ENCODE data around the gene RAB40B. TPM values are rescaled to one million over a fixed set of nuclear protein-coding genes. Genes with fewer than 3 reads are reported as not detected.
A peak's percentile ranks its signal among the peaks of the same experiment; 100 is the strongest.

RAB40B gene
- total RNA-seq, 1 experiment from 2014 or later: 22.1 TPM

DNA sequence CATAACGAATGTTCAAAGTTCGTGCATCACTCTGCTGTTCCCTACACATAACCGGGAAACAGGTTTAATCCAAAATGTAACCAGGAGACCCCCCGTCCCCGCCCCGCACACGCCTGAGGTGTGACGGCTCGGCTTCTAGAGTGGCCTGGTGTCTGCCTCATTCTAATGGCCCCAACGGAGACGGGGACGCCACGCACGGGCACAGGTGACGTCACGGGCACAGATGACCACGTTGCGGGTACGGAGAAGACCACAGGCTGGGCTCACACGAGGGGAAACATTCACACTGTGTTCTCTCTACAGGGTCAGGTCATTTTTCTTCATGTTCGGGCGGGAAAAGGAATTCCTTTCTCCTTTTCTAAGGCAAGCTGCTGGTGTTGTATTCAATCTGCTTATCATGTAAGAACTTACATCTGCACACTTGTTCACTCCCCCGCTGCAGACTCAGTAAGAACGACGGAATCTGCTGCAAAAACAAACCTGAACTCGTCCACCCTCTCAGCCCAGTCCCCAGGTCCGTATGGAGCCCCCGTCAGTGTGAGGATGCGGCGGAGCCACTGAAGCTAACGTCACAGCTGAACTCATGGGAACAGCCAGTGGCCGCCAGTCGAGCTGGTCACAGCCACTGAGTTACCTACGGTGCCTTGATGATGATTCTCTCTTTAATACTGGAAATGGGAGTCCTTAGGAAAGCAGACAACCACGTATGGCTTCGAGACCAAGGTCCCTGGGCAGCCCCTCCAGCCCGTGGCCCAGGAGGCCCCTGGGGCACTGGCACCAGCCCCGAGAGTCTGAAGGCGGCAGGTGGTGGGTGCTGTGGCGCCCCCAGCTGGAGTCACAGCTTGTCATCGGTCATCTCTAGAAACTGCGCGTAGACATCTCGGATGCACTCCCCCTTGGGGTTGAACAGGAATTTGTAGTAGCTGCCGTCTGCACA, 83.1 kb downstream of the RAB40B start:
- TF ChIP-seq CTCF (IDR thresholded peaks at IDR 0.05 in 2 of 3, conservative IDR thresholded peaks at IDR 0.05 in 1 of 3; ENCODE audit: borderline replicate concordance in 1 of 3, insufficient read depth in 1 of 3, low read depth in 2 of 3, low read length in 2 of 3) (peak; percentile 40 to 52 (median 52); a peak in 4 of 6 replicates), EZH2 (IDR thresholded peaks at IDR 0.05) (no peak)

DNA sequence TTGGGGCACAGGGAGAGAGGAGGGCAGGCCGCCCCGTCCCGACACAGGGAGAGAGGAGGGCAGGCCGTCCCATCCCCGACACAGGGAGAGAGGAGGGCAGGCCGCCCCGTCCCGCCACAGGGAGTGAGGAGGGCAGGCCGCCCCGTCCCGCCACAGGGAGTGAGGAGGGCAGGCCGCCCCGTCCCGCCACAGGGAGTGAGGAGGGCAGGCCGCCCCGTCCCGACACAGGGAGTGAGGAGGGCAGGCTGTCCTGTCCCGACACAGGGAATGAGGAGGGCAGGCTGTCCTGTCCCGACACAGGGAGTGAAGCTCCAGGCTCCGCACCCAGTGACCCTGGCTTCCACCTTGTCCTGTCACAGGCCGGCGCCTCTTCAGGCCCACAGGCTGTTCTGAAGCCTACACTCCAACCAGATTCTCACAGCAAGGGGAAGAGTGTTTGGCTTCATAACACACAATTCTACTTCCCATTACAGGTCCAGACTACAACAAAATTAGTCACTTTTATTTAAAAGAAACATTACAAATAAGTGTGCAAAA, 84.3 kb downstream of the RAB40B start:
- H3K4me2 ChIP-seq (ENCODE audit: low read length): no peak overlapping the region
- ATAC-seq: no peak

More for the DNA sequence above, 83.1 kb downstream of the RAB40B start:
- Histone ChIP-seq H4K20me1 (ENCODE audit: insufficient read depth) (no peaks in the 10 kb centered on the region), H3K9ac (ENCODE audit: low read length) (no peak overlapping the region), H3K4me2 (ENCODE audit: low read length) (no peak overlapping the region), H3K9me3 (ENCODE audit: control insufficient read depth in 1 of 2, insufficient read depth in 1 of 2, low read depth in 1 of 2, low read length in 2 of 2) (no peaks in the 10 kb centered on the region), H3K27me3 (ENCODE audit: insufficient read depth, low read length) (no peaks in the 10 kb centered on the region), H3K4me1 (ENCODE audit: control insufficient read depth in 1 of 2, insufficient read depth in 2 of 2, low read length in 2 of 2) (no peaks in the 10 kb centered on the region), H3K79me2 (ENCODE audit: insufficient read depth, low read length) (peaks cover 22% of the 10 kb centered on the region), H3K4me3 (replicated peaks in 1 of 2; ENCODE audit: low read depth in 1 of 2, low read length in 2 of 2) (no peak overlapping the region), H2AFZ (ENCODE audit: low read depth, low read length, poor library complexity, severe bottlenecking) (no peak overlapping the region), H3K9me2 (ENCODE audit: insufficient read depth) (no peaks in the 10 kb centered on the region), H3K27ac (ENCODE audit: low read depth, low read length) (no peak overlapping the region), H3K36me3 (ENCODE audit: control insufficient read depth in 1 of 2, insufficient read depth in 2 of 2, low read length in 2 of 2) (peaks cover 49 to 51% of the 10 kb centered on the region in 2 experiments)
- RAD21 ChIA-PET (ENCODE audit: low non-redundant PET in 1 of 2, low total read pairs in 2 of 2, uncharacterized antibody in 2 of 2, unreplicated experiment in 2 of 2): interaction anchor here (0.5 to 0.7 kb wide), 2 partner anchors 113 to 200 kb away, joined by 4 to 7 read pairs; no protein-coding TSS in a partner anchor
- intact Hi-C loops (cut with micrococcal nuclease): no loop called here
- TSS peak; percentile 45 for BruUV-seq (replicated peaks)
- ATAC-seq (peak; percentile 50; the same call in 1 of the 2 replicates), DNase-seq (ENCODE audit: low read depth, low spot score) (no peak)
- POLR2A ChIA-PET: no interaction called here
- CTCF ChIA-PET: no interaction called here

More for the DNA sequence above, 84.3 kb downstream of the RAB40B start:
- Histone ChIP-seq H3K36me3 (ENCODE audit: control insufficient read depth in 1 of 2, insufficient read depth in 2 of 2, low read length in 2 of 2) (peaks cover 43 to 48% of the 10 kb centered on the region in 2 experiments), H3K79me2 (ENCODE audit: insufficient read depth, low read length) (peaks cover 11% of the 10 kb centered on the region; the same call in 1 of the 2 replicates), H4K20me1 (ENCODE audit: insufficient read depth) (no peaks in the 10 kb centered on the region), H2AFZ (ENCODE audit: low read depth, low read length, poor library complexity, severe bottlenecking) (no peak overlapping the region), H3K9me2 (ENCODE audit: insufficient read depth) (no peaks in the 10 kb centered on the region), H3K4me3 (replicated peaks in 1 of 2; ENCODE audit: low read depth in 1 of 2, low read length in 2 of 2) (no peak overlapping the region), H3K9me3 (ENCODE audit: control insufficient read depth in 1 of 2, insufficient read depth in 1 of 2, low read depth in 1 of 2, low read length in 2 of 2) (no peaks in the 10 kb centered on the region), H3K9ac (ENCODE audit: low read length) (no peak overlapping the region), H3K4me1 (ENCODE audit: control insufficient read depth in 1 of 2, insufficient read depth in 2 of 2, low read length in 2 of 2) (no peaks in the 10 kb centered on the region), H3K27ac (ENCODE audit: low read depth, low read length) (no peak overlapping the region), H3K27me3 (ENCODE audit: insufficient read depth, low read length) (no peaks in the 10 kb centered on the region)
- ChIA-PET RAD21 (ENCODE audit: low non-redundant PET in 1 of 2, low total read pairs in 2 of 2, uncharacterized antibody in 2 of 2, unreplicated experiment in 2 of 2) (no interaction called here), CTCF (no interaction called here), POLR2A (no interaction called here)
- BruUV-seq (replicated peaks): no TSS peak
- intact Hi-C loops (cut with micrococcal nuclease): no loop called here
- TF ChIP-seq EZH2 (IDR thresholded peaks at IDR 0.05) (no peak), RAD21 (IDR thresholded peaks at IDR 0.05; ENCODE audit: low read depth) (no peak), JUND (IDR thresholded peaks at IDR 0.05) (no peak), SIN3A (IDR thresholded peaks at IDR 0.05; ENCODE audit: low read depth) (no peak), CBX3 (IDR thresholded peaks at IDR 0.05; ENCODE audit: low read depth) (no peak), EGR1 (IDR thresholded peaks at IDR 0.05; ENCODE audit: low read depth) (no peak), POLR2A (IDR thresholded peaks at IDR 0.05; ENCODE audit: borderline replicate concordance, extremely low read depth, insufficient read depth, insufficient read length) (no peak), ELF1 (IDR thresholded peaks at IDR 0.05; ENCODE audit: borderline replicate concordance, low read depth) (no peak), YY1 (IDR thresholded peaks at IDR 0.05; ENCODE audit: extremely low read depth, insufficient replicate concordance, low read depth, low read length) (no peak), ZBTB33 (IDR thresholded peaks at IDR 0.05; ENCODE audit: extremely low read depth, insufficient replicate concordance, low read length) (no peak), TCF7L2 (IDR thresholded peaks at IDR 0.05; ENCODE audit: borderline replicate concordance, extremely low read depth, insufficient read depth, insufficient read length) (no peak), FOSL1 (IDR thresholded peaks at IDR 0.05; ENCODE audit: low read depth) (no peak)
- TF ChIP-seq, protein P1, sequence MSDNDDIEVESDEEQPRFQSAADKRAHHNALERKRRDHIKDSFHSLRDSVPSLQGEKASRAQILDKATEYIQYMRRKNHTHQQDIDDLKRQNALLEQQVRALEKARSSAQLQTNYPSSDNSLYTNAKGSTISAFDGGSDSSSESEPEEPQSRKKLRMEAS (IDR thresholded peaks at IDR 0.05): no peak
- DNase-seq (ENCODE audit: low read depth, low spot score): no peak
